Fibroblast of skin of right biceps (primary cell): Measurements from ENCODE around the gene PLEKHH3.
"Not testable (repeated sequence)": the region's sequence is repeated elsewhere in the genome, so short reads cannot be mapped to it uniquely, and the experiment has no call there.

Experiments
- DNase-seq: peaks from one replicate; pipeline ENCODE4 v3.0.0-alpha.2; 2013

PLEKHH3 gene

GRCh38 chr17:42627032-42627764, 49.6 kb downstream of the PLEKHH3 start:
- not testable (repeated sequence) for DNase-seq

GRCh38 chr17:42623732-42624596, 52.8 kb downstream of the PLEKHH3 start:
- no peak for DNase-seq

DNA sequence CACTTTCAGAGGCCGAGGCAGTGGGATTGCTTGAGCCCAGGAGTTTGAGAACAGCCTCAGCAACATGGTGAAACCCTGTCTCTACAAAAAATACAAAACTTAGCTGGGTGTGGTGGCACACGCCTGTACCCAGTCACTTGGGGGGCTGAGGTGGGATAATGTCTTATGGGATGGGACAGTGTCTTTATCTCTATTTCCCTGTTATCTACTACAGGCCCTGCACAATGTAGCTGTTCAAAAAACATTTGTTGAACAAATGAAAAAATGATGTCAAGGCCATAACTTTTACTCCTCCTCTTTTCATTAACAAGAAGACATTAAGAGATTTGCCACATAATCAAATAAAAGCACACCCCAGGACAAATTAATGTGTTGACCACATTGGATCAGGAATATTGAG, 53.5 kb downstream of the PLEKHH3 start:
- DNase-seq: no peak

DNA sequence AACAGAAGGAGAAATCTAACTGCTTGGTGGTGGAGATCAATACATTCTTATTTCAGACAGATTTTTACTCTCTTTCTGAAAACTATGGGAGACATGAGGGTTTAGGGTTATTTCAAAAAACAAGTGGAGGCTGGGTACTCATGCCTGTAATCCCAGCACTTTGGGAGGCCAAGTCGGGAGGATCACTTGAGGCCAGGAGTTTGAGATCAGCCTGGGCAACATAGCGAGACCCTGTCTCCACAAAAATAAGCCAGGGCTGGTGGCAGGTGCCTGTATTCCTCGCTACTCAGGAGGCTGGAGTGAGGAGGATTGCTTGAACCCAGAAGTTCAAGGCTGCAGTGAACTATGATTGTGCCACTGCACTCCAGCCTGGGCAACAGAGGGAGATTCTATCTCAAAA, 54.8 kb downstream of the PLEKHH3 start:
- DNase-seq: not testable (repeated sequence)

- no peak for DNase-seq
These were observed 58.2 kb downstream of the PLEKHH3 start for GRCh38 chr17:42618442-42619150.

DNA sequence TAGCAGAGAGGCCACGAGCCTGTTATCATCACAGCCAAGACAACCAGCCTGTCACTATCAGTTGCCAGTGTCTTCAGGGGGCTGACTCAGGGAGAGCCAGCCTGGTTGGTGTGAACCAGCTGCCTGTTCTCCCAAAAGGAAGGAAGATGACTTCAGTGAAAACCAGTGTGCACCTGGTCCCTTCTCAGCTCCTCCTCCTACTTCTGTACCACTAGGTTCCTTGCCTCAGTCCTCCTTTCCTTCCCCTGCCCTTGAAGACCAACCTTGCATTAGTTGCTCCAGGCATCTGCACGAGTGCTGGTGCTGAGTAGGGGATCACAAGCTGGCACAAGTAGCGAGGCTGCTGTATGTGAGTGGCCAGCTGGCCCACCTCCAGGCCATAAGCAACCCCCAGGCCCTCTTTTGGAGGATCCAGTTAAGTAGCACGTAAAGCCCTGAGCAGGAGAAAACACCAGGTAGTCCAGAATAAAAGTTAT, 58.8 kb downstream of the PLEKHH3 start:
- no peak for DNase-seq
